Liver (tissue), 9 donors: ENCODE data around the gene SPINK2. TPM values are rescaled to one million over a fixed set of nuclear protein-coding genes. Genes with fewer than 3 reads are reported as not detected.

Experiments used
- DNase-seq: peaks from one replicate; pipeline ENCODE4 v3.0.0-alpha.2; 2017; ENCODE audit warnings: low spot score
- H3K27ac ChIP-seq, 2 donors: one replicate each; pipeline ENCODE4 v1.7.0; 2013; ENCODE audit warnings: inconsistent platforms in 2 of 2, low read length in 2 of 2, control low read depth in 1 of 2, low read depth in 1 of 2, mild to moderate bottlenecking in 1 of 2
- H3K27me3 ChIP-seq, 4 donors: one replicate each; pipeline versions ENCODE4 v1.6.1 to v1.7.0; 2013; ENCODE audit warnings: low read length in 3 of 4, inconsistent platforms in 1 of 4, mild to moderate bottlenecking in 1 of 4, moderate library complexity in 1 of 4; ENCODE audit not compliant: control insufficient read depth in 4 of 4, insufficient read depth in 4 of 4
- H3K36me3 ChIP-seq, 4 donors: one replicate each; pipeline versions ENCODE4 v1.6.1 to v1.7.0; 2013; ENCODE audit warnings: low read length in 3 of 4, mild to moderate bottlenecking in 3 of 4, low read depth in 1 of 4, moderate library complexity in 1 of 4; ENCODE audit not compliant: control insufficient read depth in 4 of 4, insufficient read depth in 3 of 4
- H3K4me1 ChIP-seq, 4 donors: one replicate each; pipeline versions ENCODE4 v1.6.1 to v1.7.0; 2013; ENCODE audit warnings: low read length in 3 of 4, mild to moderate bottlenecking in 3 of 4, moderate library complexity in 1 of 4; ENCODE audit not compliant: control insufficient read depth in 4 of 4, insufficient read depth in 4 of 4
- H3K4me3 ChIP-seq, 3 donors: one replicate each; pipeline versions ENCODE4 v1.6.1 to v1.7.0; 2013; ENCODE audit warnings: low read length in 3 of 3, control low read depth in 1 of 3, low read depth in 1 of 3, mild to moderate bottlenecking in 1 of 3
- H3K9ac ChIP-seq, 2 donors: one replicate each; pipeline ENCODE4 v1.7.0; 2013; ENCODE audit warnings: low read length in 2 of 2, mild to moderate bottlenecking in 2 of 2, moderate library complexity in 2 of 2, control low read depth in 1 of 2, low read depth in 1 of 2
- H3K9me3 ChIP-seq, 4 donors: one replicate each; pipeline versions ENCODE4 v1.6.1 to v1.7.0; 2013; ENCODE audit warnings: low read length in 3 of 4; ENCODE audit not compliant: control insufficient read depth in 4 of 4
- CTCF ChIP-seq: fragments of 150-350 bp; IDR thresholded peaks from 2 replicates; pipeline ENCODE4 v1.5.1; 2017; ENCODE audit warnings: improper control_type of control experiment, low read depth, low read length; ENCODE audit not compliant: missing input control
- EGR1 ChIP-seq, 2 donors: IDR thresholded peaks; 2 replicates each; pipeline ENCODE4 v1.6.1; 2016 to 2018; ENCODE audit warnings: antibody characterized with exemption in 2 of 2, low read depth in 2 of 2
- FOXA1 ChIP-seq: IDR thresholded peaks from 2 replicates; pipeline ENCODE4 v1.6.1; 2016; ENCODE audit warnings: antibody characterized with exemption
- FOXA2 ChIP-seq: IDR thresholded peaks from 2 replicates; pipeline ENCODE4 v1.6.1; 2016; ENCODE audit warnings: antibody characterized with exemption
- HNF4A ChIP-seq, 2 donors: conservative IDR thresholded peaks; 2 replicates each; pipeline ENCODE4 v1.6.1; 2016; ENCODE audit warnings: antibody characterized with exemption in 2 of 2, mild to moderate bottlenecking in 2 of 2
- HNF4G ChIP-seq: IDR thresholded peaks from 2 replicates; pipeline ENCODE4 v1.6.1; 2016; ENCODE audit warnings: antibody characterized with exemption
- MAX ChIP-seq: IDR thresholded peaks from 2 replicates; pipeline ENCODE4 v1.6.1; 2016; ENCODE audit warnings: antibody characterized with exemption
- NR2F2 ChIP-seq: IDR thresholded peaks from 2 replicates; pipeline ENCODE4 v1.6.1; 2016; ENCODE audit warnings: antibody characterized with exemption
- RAD21 ChIP-seq, 2 donors: IDR thresholded peaks; 2 replicates each; pipeline ENCODE4 v1.6.1; 2016; ENCODE audit warnings: antibody characterized with exemption in 2 of 2, mild to moderate bottlenecking in 2 of 2
- SP1 ChIP-seq: IDR thresholded peaks from 2 replicates; pipeline ENCODE4 v1.6.1; 2018; ENCODE audit warnings: antibody characterized with exemption, mild to moderate bottlenecking
- YY1 ChIP-seq: IDR thresholded peaks from 2 replicates; pipeline ENCODE4 v1.6.1; 2016; ENCODE audit warnings: antibody characterized with exemption, mild to moderate bottlenecking
- ZBTB33 ChIP-seq: IDR thresholded peaks from 2 replicates; pipeline ENCODE4 v1.6.1; 2016; ENCODE audit warnings: antibody characterized with exemption
- WGBS: extraction: QIAGEN DNeasy Blood & Tissue Kit; methylation state at CpG from one replicate; pipeline ENCODE4 v1.1.7; 2013; 5-methylcytosine and 5-hydroxymethylcytosine counted together
- polyA plus RNA-seq, 2 donors: library from polyadenylated mRNA; stranded (reverse) in 1 of 2; unstranded in 1 of 2; fragments of 200-250 nt in 1 of 2; fragments of >200 nt in 1 of 2; fragmentation: Nextera tagmentation in 1 of 2; extraction: Ambion mirVana in 1 of 2; gene quantifications; one replicate each; pipeline versions ENCODE4 v1.2.1 to v1.2.3, GENCODE V29; 2013 to 2015
- total RNA-seq, 2 donors: library from RNA; depleted of rRNA; stranded (reverse); fragments of >200 nt; gene quantifications; one replicate each; pipeline ENCODE4 v1.2.3, GENCODE V29; 2014
- TF ChIP-seq, protein P1 (sequence below): IDR thresholded peaks from 2 replicates; pipeline ENCODE4 v1.6.1; 2016; ENCODE audit warnings: antibody characterized with exemption, mild to moderate bottlenecking
- donor health status: healthy.
- donor health status: healthy.
- donor health status: healthy.
- donor health status: healthy.
- donor health status: healthy.

Gene SPINK2
- total and polyA plus RNA-seq, 4 donors: 0.79 TPM; not detected in 3

DNA sequence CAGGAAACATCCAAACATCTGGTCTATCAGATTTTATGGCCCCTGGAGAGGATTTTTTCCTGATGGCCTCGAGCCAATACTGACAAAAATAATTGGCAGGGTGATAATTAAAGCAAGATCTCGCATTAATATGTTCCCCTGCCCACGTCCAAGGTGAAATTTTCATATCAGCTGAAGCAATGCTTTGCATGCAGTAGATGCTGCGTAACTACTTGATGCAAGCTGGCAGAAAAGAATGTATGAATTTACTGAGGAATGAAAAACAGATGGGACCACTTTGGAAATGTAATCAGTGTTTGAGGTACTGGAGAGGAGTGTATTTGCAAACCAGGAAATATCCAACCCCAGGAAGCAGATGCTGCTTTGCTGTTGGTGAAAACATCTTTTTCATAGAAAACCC lies 49.4 kb upstream of the SPINK2 start:
- Histone ChIP-seq H3K9me3 (no peaks in the 10 kb centered on the region), H3K36me3 (no peaks in the 10 kb centered on the region), H3K27me3 (no peaks in the 10 kb centered on the region), H3K4me1 (no peaks in the 10 kb centered on the region), H3K9ac (no peak overlapping the region), H3K4me3 (no peak overlapping the region), H3K27ac (no peak overlapping the region)
- WGBS: 55% methylated on average over 4 of the region's 4 CpGs
- TF ChIP-seq FOXA2 (no peak), FOXA1 (no peak), HNF4G (no peak), RAD21 (IDR thresholded peaks at IDR 0.05) (no peak), ZBTB33 (no peak)
- no peak for DNase-seq

GRCh38 chr4:56863441-56864139 lies 42.1 kb upstream of the SPINK2 start:
- DNase-seq: no peak
- Histone ChIP-seq H3K4me1 (no peaks in the 10 kb centered on the region), H3K9ac (no peak overlapping the region), H3K36me3 (no peaks in the 10 kb centered on the region), H3K9me3 (no peaks in the 10 kb centered on the region), H3K4me3 (no peak overlapping the region), H3K27ac (no peak overlapping the region), H3K27me3 (peaks cover 0 to 2% (median 0%) of the 10 kb centered on the region in 4 donors)
- 93% methylated on average over 7 of the region's 7 CpGs for WGBS
- TF ChIP-seq YY1: no peak
- TF ChIP-seq, protein P1, sequence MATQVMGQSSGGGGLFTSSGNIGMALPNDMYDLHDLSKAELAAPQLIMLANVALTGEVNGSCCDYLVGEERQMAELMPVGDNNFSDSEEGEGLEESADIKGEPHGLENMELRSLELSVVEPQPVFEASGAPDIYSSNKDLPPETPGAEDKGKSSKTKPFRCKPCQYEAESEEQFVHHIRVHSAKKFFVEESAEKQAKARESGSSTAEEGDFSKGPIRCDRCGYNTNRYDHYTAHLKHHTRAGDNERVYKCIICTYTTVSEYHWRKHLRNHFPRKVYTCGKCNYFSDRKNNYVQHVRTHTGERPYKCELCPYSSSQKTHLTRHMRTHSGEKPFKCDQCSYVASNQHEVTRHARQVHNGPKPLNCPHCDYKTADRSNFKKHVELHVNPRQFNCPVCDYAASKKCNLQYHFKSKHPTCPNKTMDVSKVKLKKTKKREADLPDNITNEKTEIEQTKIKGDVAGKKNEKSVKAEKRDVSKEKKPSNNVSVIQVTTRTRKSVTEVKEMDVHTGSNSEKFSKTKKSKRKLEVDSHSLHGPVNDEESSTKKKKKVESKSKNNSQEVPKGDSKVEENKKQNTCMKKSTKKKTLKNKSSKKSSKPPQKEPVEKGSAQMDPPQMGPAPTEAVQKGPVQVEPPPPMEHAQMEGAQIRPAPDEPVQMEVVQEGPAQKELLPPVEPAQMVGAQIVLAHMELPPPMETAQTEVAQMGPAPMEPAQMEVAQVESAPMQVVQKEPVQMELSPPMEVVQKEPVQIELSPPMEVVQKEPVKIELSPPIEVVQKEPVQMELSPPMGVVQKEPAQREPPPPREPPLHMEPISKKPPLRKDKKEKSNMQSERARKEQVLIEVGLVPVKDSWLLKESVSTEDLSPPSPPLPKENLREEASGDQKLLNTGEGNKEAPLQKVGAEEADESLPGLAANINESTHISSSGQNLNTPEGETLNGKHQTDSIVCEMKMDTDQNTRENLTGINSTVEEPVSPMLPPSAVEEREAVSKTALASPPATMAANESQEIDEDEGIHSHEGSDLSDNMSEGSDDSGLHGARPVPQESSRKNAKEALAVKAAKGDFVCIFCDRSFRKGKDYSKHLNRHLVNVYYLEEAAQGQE: no peak
- no peak for TF ChIP-seq SP1
- TF ChIP-seq NR2F2: no peak
- no peak for TF ChIP-seq CTCF

GRCh38 chr4:56861360-56861759 lies 39.9 kb upstream of the SPINK2 start:
- H3K9ac ChIP-seq: no peak overlapping the region
- no peak overlapping the region for H3K27ac ChIP-seq
- TF ChIP-seq RAD21 (IDR thresholded peaks at IDR 0.05) (no peak), ZBTB33 (no peak), YY1 (no peak), HNF4A (conservative IDR thresholded peaks at IDR 0.05) (no peak), MAX (no peak), EGR1 (IDR thresholded peaks at IDR 0.05; ENCODE audit: low read depth in 2 of 2) (no peak)
- DNase-seq: no peak
- no peaks in the 10 kb centered on the region for H3K36me3 ChIP-seq
- no peak overlapping the region for H3K4me3 ChIP-seq
- H3K9me3 ChIP-seq: no peaks in the 10 kb centered on the region
- peaks cover 0 to 2% (median 0%) of the 10 kb centered on the region in 4 donors for H3K27me3 ChIP-seq
- H3K4me1 ChIP-seq: no peaks in the 10 kb centered on the region
- 24% methylated on average over 1 of the region's 1 CpG for WGBS
